GM12875 (cell line): Measurements from ENCODE around the gene RAD51.

Experiments
- H3K4me3 ChIP-seq: one replicate; pipeline ENCODE4 v1.5.1; 2011; ENCODE audit warnings: low read depth, low read length, control low read depth
- TF ChIP-seq, protein P1 (sequence below): IDR thresholded peaks from 2 replicates; pipeline ENCODE4 v1.5.1; 2011; ENCODE audit warnings: low read depth, mild to moderate bottlenecking, control low read depth, inconsistent platforms, low read length, moderate library complexity, borderline replicate concordance; ENCODE audit not compliant: insufficient read depth

Gene RAD51

DNA sequence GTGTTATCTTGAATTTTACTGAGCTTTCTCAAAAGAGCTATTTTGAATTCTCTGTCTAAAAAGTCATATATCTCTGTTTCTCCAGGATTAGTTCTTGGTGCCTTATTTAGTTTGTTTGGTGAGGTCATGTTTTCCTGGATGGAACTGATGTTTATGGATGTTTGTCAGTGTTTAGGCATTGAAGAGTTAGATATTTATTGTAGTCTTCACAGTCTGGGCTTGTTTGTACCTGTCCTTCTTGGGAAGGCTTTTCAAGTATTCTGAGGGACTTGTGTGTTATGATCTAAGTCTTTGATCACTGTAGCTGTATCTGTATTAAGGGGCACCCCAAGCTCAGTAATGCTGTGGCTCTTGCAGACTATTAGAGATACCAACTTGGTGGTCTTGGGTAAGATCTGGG is 10.6 kb upstream of the RAD51 start:
- TF ChIP-seq, protein P1, sequence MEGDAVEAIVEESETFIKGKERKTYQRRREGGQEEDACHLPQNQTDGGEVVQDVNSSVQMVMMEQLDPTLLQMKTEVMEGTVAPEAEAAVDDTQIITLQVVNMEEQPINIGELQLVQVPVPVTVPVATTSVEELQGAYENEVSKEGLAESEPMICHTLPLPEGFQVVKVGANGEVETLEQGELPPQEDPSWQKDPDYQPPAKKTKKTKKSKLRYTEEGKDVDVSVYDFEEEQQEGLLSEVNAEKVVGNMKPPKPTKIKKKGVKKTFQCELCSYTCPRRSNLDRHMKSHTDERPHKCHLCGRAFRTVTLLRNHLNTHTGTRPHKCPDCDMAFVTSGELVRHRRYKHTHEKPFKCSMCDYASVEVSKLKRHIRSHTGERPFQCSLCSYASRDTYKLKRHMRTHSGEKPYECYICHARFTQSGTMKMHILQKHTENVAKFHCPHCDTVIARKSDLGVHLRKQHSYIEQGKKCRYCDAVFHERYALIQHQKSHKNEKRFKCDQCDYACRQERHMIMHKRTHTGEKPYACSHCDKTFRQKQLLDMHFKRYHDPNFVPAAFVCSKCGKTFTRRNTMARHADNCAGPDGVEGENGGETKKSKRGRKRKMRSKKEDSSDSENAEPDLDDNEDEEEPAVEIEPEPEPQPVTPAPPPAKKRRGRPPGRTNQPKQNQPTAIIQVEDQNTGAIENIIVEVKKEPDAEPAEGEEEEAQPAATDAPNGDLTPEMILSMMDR = no peak

DNA sequence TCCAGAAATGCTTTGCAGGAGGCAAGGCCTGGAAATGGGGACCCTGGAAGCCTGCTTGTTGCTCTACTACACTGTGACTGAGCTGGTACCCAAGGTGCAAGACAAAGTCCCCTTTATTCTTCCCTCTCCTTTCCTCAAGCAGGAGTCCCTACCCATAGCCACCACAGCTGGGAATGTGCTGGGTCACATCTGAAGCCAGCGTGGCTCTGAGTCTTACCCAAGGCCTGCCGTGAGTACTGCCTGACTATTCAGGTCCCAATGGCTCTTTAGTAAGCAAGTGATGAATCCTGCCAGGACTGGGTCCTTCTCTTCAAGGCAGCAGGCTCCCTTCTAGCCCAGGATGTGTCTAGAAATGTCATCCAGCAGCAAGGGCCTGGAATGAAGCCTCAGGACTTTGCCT is 9.6 kb upstream of the RAD51 start:
- no peak overlapping the region for H3K4me3 ChIP-seq
- TF ChIP-seq, protein P1 = no peak

More for the DNA sequence above, 10.6 kb upstream of the RAD51 start:
- no peak overlapping the region for H3K4me3 ChIP-seq

DNA sequence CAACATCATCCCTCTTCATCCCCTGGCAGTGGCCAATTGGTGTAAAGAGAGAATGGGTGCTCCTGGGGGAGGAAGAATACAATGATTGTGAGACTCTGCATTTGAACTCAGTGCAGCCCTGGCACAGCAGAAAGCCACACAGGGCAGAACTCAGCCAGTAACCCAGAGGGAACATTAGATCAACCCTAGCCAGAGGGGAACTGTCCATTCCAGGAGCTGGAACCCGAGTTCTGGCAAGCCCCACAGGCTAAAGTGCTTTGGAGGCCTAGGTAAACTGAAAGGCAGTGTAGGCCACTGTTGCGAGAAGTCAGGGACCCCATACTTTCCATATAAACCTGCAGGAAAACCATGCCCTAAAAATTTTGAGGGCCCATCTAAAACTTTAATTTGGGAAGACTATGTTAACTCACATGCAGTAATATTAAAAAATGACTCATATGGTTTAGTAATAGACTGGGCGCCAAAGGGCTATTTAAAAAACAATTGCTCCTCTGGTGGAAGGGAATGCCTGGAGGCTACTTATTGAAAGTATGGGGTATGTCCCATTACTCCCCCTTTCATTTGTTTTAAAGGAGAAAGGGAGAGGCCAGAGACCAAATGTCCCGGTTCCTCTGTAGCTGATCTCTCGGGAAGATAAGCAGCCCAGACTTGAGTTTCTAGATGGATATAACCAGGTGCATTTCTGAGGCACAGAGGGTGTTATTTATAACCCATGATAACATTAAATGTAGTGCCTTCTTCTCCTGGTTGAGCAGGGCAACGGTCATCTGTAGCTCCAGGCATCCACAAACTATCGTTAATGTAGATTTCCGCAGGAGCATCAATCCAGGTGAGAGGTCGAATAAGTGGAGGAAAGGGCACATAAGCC is 5.8 kb upstream of the RAD51 start:
- no peak overlapping the region for H3K4me3 ChIP-seq
- TF ChIP-seq, protein P1 = no peak

DNA sequence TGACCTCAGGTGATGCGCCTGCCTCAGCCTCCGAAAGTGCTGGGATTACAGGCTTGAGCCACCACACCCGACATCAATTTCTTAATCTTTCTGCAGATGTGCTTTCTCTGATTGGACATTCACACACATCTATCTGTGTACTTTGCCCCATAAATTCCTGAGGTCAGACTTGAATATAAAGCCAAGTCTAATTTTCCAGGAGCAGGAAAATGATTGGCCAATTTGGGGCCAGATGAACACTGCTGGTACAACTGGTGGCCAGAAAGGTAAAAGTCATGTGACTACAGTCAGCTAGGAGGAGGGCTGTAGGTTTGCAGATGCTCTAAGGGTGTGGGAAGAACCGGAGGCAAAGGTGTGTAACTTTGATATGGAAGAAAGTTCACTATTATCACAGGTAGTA is 3.2 kb upstream of the RAD51 start:
- TF ChIP-seq, protein P1 = no peak
- H3K4me3 ChIP-seq = no peak overlapping the region

DNA sequence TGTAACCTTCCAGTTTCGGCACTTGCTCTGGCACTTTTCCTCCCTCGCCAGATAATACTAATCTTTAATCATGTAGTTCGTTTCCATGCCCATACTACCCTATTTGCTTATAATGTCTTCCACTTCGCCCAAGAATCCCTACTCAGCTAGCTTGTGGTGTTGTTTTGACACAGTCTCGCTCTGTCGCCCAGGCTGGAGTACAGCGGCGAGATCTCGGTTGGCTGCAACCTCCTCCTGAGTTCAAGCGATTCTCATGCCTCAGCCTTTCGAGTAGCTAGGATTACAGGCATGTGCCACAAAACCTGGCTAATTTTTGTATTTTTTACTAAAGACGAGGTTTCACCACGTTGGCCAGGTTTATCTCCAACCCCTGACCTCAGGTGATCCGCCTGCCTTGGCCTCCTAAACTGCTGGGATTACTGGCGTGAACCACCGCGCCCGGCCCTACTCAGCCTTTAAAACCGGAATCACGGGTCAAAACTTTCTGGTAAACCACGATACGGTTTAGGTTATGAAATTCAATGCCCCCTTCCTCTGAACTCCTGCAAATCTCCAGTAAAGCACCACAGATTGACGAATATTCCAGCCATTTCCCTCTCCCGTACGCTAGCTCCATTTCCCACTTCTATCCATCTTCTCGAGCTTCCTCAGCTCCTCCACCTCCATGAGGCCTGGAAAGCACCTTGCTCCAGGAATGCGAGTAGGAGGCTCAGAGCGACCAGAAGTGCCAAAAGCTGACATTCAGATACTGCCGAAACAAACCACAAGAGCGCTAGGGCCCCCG is 878 bp upstream of the RAD51 start:
- peak overlapping the region; percentile 90 for H3K4me3 ChIP-seq
- TF ChIP-seq, protein P1 = no peak

DNA sequence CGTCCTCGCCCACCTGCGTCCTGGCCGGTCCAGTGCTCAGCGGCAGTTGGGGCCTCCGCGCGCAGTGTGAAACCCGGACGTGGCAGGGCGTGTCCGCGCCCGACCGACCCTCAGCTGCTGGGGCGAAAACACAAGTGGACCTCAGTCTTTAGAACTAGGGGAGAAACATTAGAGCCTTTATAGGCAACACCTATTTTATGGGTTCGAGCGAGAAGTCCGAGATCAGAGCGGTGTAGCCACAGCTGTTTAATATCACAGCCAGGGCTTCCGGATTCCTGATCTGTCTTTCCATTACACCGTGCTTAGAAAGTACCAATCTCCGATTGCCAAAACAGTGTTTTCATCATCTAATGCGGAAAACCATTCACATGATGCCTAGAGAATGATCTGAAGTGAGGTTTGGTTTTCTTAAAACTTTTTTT is 506 bp downstream of the RAD51 start:
- TF ChIP-seq, protein P1 = no peak
- peak overlapping the region; percentile 90 for H3K4me3 ChIP-seq
